GM04504 (cell line): ENCODE results near the gene ULK4.
"Not testable (repeated sequence)": the region's sequence is repeated elsewhere in the genome, so short reads cannot be mapped to it uniquely, and the experiment has no call there.

Experiments used
- DNase-seq: peaks from one replicate; pipeline ENCODE4 v3.0.0-alpha.2; 2012; ENCODE audit warnings: low read depth

ULK4 gene

DNA sequence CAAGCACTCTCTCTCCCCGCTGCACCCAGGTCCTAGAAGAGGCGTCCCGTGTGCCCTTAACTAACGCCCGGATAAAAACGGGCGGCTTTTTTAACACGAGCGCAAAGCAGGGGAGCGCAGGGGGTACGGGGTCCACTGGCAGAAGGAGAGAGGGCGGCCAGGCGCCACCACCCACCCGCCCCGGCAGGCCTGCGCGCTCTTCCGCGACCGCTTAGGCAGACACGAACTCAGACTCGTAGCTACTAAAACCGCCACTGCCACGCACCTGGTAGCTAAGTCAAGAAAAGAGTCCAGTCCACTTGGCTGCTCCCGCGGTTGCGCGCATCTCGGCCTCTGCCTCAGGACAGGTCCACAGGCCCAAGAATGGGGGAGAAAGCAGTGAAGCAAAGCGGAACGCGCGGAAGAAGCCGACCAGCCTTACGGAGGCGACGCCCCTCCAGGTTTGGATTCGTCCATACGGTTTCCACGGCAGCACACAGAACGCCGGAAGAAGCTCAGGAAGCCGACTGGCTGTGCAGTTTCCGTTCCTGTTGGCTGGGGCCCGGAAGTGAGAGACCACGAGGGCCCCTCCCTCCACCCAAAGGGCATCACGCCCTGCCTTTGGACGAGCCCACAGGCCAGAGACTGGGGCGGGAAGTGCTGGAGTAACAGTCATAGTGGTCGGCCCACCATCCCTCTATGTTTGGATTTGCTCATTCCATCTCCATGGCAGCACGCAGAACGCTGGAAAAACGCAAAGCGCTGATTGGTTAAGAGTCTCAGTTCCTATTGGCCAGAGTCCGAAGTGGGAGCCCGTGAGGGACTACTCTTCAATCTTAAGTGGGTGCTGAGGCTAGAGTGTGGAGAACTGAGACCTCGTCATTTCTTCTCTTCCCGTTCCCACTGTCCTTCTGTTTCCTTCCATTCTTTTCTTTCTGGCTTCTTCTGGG is at the start of gene ULK4:
Gene ULK4 (minus strand): TSS at position 353 of the 929 bp plus-strand sequence. CDS start 7,344 bp downstream, outside the sequence.
- peak; percentile 99 for DNase-seq

DNA sequence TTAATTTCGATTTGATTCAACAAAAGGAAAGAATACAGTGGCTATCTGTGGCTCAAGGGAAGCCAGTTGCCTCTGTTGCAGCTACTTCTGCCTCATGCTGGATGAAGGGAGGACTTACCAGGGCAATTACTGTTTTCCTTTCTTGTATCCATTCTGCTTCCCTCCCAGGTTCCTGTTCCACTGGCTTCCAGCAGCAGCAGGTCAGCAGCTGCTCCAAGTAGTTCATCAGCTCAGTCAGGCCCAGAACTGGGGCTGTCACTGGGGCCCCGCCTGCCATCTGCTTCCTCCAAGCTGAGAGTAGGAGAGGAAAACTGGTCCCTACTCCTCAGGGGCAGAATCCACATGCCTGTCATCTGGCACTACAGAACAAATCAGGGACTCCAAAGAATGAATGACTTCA is 48.6 kb upstream of the ULK4 start:
- no peak for DNase-seq

DNA sequence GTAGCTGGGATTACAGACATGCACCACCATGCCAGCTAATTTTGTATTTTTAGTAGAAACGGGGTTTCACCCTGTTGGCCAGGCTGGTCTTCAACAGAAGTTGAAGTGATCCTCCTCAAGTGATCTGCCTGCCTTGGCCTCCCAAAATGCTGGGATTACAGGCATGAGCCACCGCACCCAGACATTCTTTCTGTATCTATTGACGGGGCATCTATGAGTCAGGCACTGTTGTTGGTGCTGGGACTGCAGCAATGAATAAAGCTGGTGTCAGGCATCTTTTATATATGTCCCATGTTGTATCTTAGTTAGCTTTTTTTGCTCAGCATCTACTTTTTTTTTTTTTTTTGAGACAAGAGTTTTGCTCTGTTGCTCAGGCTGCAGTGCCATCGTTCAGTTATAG is 47.6 kb upstream of the ULK4 start:
- DNase-seq, result no peak

DNA sequence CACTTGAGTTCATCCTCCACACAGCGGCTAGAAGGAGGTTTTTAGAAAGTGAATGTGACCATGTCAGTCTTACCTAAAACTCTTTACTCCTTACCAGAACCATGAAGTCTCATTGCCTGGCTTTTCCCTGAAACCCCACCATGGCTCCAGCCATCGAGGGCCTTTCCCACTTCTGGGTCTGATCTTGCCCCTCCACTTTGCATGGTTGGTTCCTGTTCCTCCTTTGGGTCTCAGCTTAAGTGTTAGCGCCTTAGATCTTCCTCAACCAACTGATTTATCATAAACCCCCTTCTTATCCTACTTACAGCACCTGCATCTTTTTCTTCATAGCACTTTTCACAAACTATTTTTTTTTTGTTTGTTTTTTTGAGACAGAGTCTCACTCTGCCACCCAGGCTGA is 45.9 kb upstream of the ULK4 start:
- no peak for DNase-seq

DNA sequence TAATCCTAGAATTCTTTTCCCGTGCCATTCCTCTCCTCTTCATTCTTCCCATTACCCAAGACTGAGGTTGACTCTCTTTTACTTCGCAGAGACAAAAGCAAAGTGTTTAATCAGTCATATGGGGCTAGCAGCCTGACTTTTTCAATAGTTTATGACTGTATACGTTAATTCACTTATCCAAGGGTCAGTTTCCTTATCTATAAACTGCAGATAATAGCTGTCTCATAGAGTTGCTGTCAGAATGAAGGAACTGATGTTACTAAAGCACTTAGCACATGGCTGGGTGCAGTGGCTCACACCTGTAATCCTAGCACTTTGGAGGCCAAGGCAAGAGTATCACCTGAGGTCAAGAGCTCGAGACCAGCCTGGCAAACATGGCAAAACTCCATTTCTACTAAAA is 43.5 kb upstream of the ULK4 start:
- DNase-seq, result no peak

DNA sequence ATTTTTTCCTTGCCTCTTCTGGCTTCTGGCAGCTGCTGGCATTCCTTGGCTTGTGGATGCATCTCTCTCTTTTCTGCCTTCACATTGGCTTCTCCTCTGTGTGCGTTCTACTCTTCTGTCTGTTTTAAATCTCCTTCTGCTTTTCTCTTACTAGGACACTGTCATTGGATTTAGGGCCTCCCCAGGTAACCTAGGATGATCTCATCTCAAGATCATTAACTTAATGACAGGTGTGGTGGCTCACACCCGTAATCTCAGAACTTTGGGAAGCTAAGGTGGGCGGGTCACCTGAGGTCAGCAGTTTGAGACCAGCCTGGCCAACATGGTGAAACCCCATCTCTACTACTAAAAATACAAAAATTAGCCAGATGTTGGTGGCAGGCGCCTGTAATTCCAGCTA is 40.9 kb upstream of the ULK4 start:
- no peak for DNase-seq

DNA sequence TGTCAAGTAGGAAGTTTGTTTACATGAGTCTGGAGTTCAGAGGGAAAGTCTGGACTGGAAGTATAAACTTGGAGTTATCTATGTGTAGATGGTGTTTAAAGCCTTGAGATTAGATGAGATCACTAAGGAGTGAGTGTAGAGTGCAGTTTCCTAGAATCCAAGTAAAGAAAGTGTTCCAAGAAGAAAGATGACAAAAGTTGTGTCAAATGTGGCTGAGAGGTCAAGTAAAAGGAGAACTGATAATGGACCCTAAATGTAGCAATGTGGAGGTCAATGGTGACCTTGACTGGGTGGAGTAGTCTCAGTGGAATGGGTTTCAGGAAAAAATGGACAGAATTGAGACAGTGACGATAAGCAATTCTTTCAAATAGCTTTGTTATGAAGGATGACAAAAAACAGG is 39.9 kb upstream of the ULK4 start:
- no peak for DNase-seq

DNA sequence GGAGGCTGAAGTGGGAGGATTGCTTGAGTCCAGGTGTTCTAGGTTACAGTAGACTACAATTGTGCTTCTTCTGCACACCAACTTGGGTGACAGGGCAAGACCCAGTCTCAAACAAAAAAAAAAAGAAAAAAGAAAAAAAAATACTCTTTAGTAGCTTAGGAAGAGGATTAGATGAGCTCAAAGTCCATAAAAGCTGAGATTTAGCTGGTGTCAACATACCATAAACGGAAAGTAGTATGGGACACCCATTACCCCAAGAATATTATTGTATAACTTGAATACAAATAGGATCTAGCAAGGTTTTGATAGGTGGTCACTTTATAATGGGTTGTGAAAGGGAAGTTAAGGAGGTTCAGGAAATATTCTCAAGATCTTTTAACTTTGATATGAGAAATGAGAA is 38.0 kb upstream of the ULK4 start:
- no peak for DNase-seq

DNA sequence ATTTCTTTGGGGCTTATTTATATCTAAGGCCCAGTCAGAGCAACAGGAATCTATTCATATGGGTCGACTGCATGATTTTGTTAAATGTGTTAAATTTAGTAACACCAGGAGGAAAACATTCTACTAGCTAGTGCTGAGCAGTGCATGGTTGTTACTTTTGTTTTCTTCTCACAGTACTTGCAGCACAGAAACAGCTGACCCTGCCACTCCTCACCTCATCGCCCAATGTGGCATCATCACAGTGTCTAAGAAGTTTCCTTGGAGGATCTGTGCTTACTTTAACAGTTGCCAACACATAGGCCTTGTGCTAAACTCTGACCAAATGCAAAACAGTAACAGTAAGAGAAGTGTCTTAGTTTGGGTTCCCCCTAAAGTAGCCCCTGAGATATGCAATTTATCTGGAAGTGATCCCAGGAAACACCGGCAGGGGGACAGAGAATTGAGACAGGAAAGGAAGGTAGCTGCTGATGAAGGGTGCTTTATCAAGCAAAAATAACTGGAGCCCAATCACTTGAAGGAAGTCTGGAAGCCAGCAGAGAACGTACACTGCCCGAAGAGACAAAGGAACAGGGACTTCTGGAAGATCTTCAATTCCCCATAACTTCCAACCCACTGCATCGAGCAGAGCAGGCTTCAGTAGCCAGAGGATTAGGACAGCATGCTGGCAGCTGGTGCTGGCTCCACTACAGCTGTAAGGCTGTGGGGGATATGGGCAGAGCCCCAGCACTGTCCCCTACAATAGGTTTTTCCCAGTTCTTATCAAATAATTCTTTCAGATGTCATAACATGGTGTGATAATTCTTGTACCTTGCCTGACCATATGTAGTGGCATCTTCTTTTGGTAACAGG is 36.0 kb upstream of the ULK4 start:
- no peak for DNase-seq

DNA sequence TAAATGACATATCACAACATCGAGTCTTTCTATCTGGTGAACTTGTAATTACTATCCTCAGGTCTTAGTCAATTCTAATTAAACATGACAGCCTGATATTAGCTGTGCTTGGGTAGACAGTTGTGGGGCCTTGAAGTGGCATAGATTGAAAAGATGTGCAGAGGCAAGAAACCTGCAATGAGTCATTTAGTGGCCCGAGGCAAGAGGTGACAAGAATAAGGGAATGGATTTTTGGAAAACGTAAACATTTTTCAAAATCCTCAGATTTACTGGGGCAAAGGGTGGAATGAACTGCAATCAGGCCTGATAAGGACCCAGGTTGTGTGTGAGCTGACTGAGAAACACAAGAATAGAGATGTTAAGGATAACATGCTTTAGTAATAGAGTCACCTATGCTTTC is 29.5 kb upstream of the ULK4 start:
- DNase-seq, result no peak

DNA sequence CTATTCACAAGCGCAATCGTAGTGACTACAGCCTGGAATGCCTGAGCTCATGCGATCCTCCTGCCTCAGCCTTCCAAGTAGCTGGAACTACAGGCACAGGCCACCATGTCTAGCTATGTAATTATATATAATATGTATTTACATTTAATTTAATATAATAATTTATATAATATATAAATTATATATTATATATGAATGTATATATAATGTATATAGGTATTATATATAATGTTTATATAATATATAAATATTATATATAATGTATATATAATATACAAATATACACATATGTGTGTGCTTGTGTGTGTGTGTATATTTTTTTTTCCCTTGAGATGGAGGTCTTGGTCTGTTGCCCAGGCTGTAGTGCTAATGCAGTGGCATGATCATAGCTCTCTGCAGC is 27.6 kb upstream of the ULK4 start:
- no peak for DNase-seq

DNA sequence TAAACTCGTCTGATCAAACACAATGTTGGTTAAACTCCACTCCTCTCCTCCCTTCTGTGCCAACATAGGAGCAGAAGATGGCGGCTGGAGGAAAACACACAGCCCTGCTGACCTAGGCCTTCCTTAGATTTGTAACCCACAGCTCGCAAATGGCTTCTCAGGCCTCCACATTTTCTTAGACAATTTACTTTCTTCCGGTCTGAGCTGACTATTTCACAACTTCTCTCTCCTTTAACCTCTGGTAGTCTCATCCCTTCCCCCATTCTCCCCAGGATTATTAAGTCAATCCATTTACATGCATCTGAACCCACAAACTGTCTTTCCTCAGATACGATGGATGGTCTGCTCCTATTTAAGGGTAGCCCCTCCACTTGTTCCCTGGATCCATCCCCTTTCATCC is 25.7 kb upstream of the ULK4 start:
- DNase-seq, result no peak

DNA sequence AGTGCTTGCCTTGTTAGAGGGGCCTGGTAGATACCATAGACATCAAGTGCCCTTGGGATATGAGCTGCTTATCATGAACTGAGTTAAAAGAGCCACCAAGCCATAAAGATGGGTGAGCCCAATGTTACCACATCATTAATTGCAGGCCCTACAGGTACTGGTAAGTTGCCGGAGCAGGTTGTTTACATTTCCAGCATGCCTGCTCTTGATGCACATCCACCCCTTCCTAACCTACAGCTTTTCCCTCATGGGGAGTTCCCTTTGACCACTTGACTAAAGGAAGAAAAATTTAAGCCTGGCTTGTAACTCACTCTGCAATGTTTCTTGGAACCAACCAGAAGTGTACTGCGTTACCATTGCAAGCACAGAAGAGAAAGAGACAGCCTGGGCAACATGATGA is 24.7 kb upstream of the ULK4 start:
- DNase-seq, result no peak

DNA sequence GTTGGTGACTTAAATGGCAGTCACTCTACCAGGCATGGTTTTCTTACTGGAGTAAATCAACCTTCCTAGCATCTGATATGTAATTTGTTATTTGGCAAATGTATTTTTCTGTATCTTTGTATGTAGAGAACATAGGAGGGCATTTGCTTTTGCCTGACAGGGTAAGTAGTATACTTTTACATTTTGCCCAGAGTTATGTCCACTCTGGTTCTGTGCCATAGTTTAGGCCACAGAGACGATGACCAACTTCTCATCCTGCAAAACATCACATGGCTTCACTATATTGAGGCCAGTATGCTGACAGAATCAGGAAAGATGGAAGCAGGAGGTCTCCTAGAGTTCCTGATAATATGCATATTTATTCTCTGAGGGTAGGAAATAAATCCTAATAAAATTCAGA is 23.1 kb upstream of the ULK4 start:
- DNase-seq, result no peak

DNA sequence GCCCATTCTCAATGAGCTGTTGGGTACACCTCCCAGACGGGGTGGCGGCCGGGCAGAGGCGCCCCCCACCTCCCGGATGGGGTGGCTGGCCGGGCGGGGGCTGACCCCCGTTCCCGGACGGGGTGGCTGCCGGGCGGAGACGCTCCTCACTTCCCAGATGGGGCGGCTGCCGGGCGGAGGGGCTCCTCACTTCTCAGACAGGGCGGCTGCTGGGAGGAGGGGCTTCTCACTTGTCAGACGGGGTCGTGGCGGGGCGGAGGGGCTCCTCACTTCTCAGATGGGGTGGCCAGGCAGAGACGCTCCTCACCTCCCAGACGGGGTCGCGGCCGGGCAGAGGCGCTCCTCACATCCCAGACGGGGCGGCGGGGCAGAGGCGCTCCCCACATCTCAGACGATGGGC is 21.2 kb upstream of the ULK4 start:
- DNase-seq, result not testable (repeated sequence)

DNA sequence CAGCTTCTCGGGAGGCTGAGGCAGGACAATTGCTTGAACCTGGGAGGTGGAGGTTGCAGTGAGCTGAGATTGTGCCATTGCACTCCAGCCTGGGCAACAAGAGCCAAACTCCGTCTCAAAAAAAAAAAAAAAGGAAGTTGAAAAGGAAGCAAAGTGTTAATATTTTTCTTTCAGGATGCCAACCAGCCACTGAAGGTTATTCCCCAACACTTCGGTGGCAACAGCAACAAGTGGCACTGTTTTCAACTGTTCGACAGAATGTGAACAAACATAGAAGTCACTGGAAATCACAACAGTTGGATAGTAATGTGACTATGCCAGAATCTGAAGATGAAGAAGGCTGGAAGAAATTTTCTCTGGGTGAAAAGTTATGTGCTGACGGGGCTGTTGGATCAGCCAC is 15.5 kb upstream of the ULK4 start:
- DNase-seq, result not testable (repeated sequence)

DNA sequence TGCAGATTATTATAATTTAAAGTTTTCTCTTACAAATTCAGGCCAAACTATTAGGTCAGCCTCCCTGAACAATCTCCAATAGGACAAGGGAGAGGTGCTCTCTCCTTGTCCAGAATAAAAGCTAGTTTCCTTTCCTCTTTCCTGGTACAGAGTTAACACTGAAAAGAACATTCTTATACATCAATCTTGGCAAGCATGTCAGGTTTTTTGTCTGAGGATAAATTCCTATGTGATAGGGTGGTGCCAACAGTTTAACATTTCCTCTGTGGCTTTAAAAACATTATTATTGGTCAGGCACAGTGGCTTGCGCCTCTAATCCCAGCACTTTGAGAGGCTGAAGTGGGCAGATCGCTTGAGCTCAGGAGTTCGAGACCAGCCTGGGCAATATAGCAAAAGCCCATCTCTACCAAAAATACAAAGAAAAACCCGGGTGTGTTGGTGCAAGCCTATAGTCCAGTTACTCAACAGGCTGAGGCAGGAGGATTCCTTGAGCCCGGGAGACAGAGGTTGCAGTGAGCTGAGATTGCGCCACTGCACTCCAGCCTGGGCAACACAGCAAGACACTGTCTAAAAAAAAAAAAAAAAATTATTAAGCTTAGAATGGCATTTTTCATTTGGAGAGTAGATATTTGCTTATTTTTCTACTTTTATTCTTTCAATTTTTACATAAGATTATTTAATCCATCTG is 13.7 kb upstream of the ULK4 start:
- DNase-seq, result no peak

DNA sequence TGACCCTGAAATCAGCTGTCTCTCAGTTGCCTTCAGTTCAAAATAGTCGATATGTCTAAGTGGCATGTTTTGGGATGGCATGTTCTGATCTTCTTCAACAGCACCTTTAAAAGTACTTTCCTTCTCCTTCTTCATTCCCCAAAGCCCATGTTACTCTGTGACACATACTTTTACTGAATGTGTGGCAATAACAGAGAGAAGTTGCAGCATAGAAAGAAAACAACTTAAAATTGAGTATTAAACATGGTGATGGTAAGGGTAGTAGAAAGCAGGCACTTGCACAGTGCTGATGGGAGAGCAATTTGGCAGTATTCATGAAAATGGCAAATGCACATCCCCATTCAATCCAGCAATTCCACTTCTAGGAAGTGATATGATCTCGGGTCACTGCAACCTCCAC is 12.3 kb upstream of the ULK4 start:
- no peak for DNase-seq

DNA sequence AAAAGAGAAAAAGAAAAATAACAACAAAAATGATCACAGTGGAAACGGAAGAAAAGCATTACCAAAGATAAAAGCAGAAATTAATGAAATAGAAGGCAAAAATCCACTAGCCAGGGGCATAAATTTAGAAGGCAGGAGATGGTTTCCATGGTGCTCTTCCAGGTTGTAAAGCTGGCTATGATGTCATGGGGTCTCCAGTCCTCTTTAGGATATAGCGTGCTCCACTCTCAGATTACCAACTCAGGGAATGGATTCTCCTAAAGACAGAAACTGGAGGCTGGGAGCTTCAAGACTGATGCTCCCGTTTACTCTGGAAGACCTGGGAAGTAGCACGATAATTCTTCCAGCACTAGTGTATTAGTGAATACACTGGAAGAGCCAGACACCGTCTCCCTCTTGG is 10.9 kb upstream of the ULK4 start:
- no peak for DNase-seq

DNA sequence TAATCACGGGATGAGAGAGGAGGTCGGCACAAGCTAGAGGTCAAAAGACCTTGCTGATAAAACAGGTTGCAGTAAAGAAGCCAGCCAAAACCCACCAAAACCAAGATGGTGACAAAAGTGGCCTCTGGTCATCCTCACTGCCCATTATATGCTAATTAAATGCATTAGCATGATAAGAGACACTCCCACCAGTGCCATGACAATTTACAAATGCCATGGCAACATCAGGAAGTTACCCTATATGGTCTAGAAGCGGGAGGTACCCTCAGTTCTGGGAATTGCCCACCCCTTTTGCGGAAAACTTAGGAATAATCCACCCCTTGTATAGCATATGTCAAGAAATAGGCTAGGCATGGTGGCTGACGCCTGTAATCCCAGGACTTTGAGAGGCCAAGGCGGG is 4.3 kb upstream of the ULK4 start:
- DNase-seq, result no peak

DNA sequence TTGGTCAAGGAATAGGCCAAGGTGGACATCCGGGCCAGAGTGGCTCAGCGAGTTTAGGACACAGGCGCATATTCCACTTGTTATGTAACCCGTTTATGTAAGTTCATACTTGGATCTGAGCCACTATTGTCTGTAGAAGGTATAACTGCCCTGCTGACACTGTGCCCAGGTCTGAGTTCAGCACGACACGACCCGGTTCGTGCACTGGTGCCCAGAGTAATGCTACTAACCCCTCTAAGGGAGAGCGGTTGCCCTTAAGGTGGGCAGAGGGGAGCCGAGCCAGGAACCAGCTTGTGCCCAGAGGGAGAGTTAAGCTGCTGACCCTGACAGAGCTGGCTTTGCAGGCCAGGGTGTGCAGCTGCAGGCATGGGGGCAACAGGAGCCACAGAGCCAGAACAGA is 1.9 kb upstream of the ULK4 start:
- no peak for DNase-seq
